Neural progenitor cell (in vitro differentiated cells): ENCODE data around the gene DOHH. TPM values are rescaled to one million over a fixed set of nuclear protein-coding genes. Genes with fewer than 3 reads are reported as not detected.

Experiments
- DNase-seq: peaks from one replicate; pipeline ENCODE4 v3.0.0-alpha.2; 2016; ENCODE audit warnings: low spot score
- H2AFZ ChIP-seq: fragments of 200-600 bp; sonication (generic); replicated peaks from 2 replicates; pipeline ENCODE4 v1.6.1; 2016; ENCODE audit warnings: antibody characterized with exemption
- H3F3A ChIP-seq: fragments of 200-600 bp; sonication (generic); 2 replicates; pipeline ENCODE4 v1.6.1; 2016; ENCODE audit warnings: antibody characterized with exemption, low read depth
- H3K27ac ChIP-seq: fragments of 200-600 bp; sonication (generic); 2 replicates; pipeline ENCODE4 v1.5.1; 2016; ENCODE audit warnings: mild to moderate bottlenecking
- H3K27me3 ChIP-seq: fragments of 200-600 bp; sonication (generic); 2 replicates; pipeline ENCODE4 v1.6.1; 2016; ENCODE audit warnings: mild to moderate bottlenecking, moderate library complexity
- H3K36me3 ChIP-seq: fragments of 200-600 bp; sonication (generic); 2 replicates; pipeline ENCODE4 v1.5.1; 2016
- H3K4me1 ChIP-seq: fragments of 200-600 bp; sonication (generic); 2 replicates; pipeline ENCODE4 v1.6.1; 2016; ENCODE audit warnings: mixed run types
- H3K4me2 ChIP-seq: fragments of 200-600 bp; sonication (generic); 2 replicates; pipeline ENCODE4 v1.6.1; 2016
- H3K4me3 ChIP-seq: fragments of 200-600 bp; sonication (generic); 2 replicates; pipeline ENCODE4 v1.5.1; 2016
- H3K79me2 ChIP-seq: fragments of 200-600 bp; sonication (generic); 2 replicates; pipeline ENCODE4 v1.6.1; 2016; ENCODE audit warnings: low read depth
- H3K9ac ChIP-seq: fragments of 200-600 bp; sonication (generic); 2 replicates; pipeline ENCODE4 v1.6.1; 2016
- H3K9me3 ChIP-seq: fragments of 200-600 bp; sonication (generic); 2 replicates; pipeline ENCODE4 v1.5.1; 2016; ENCODE audit warnings: low read depth
- H4K20me1 ChIP-seq: fragments of 200-600 bp; sonication (generic); 2 replicates; pipeline ENCODE4 v1.6.1; 2016; ENCODE audit warnings: low read depth
- H3K27ac Mint-ChIP-seq: 3 replicates; pipeline ENCODE4 v1.8.0; 2021; ENCODE audit warnings: mixed read lengths
- H3K27me3 Mint-ChIP-seq: 2 replicates; pipeline ENCODE4 v1.8.0; 2022; ENCODE audit warnings: low read depth, mild to moderate bottlenecking, inconsistent platforms, moderate library complexity, mixed read lengths; ENCODE audit not compliant: insufficient read depth
- H3K36me3 Mint-ChIP-seq: 3 replicates; pipeline ENCODE4 v1.8.0; 2021; ENCODE audit warnings: mixed read lengths
- H3K4me1 Mint-ChIP-seq: 3 replicates; pipeline ENCODE4 v1.8.0; 2021; ENCODE audit warnings: mixed read lengths
- H3K4me3 Mint-ChIP-seq: 3 replicates; pipeline ENCODE4 v1.8.0; 2021; ENCODE audit warnings: mild to moderate bottlenecking, moderate library complexity, mixed read lengths
- H3K9me3 Mint-ChIP-seq: 3 replicates; pipeline ENCODE4 v1.8.0; 2020; ENCODE audit warnings: mixed read lengths
- CTCF ChIP-seq: fragments of 200-600 bp; sonication (generic); IDR thresholded peaks from 2 replicates; pipeline ENCODE4 v1.5.1; 2017; ENCODE audit warnings: antibody characterized with exemption, mild to moderate bottlenecking
- EZH2 ChIP-seq: fragments of 200-600 bp; sonication (generic); IDR thresholded peaks from 2 replicates; pipeline ENCODE4 v1.6.1; 2017; ENCODE audit warnings: antibody characterized with exemption, mild to moderate bottlenecking, moderate library complexity
- EZH2phosphoT487 ChIP-seq: fragments of 200-600 bp; sonication (generic); IDR thresholded peaks from 2 replicates; pipeline ENCODE4 v1.6.1; 2017; ENCODE audit warnings: antibody characterized with exemption
- total RNA-seq: library from RNA; depleted of rRNA; stranded (reverse); fragments of >200 nt; gene quantifications from 2 replicates; pipeline ENCODE4 v1.2.3, GENCODE V29; 2015; ENCODE audit warnings: low replicate concordance

The DOHH gene
- total RNA-seq, 1 donor from 2014 or later: 0.69 TPM

DNA sequence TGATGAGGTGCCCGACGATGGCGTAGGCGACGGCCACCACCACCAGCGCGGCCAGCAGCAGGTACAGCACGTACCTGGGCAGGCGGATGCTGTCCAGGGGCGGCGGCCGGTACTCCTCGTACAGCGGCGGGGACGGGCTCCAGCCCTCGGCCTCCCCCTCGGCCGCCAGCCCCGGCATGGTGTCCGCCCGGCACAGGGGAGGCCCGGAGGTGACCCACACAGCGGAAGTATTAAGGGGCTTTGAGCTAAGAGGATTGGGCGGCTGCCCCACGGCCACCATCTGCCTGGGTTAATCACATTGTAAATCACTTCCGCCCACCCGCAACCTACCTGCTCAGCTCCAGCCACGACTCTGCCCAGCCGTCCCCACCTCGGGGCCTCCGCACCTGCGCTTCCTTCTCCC, 17.2 kb downstream of the DOHH start, which contains the start of gene SMIM44:
TSS of gene SMIM44 (minus strand) at position 216 of the 403 bp plus-strand sequence. CDS start at position 178, 38 bp downstream.
- TF ChIP-seq CTCF: no peak
- TF ChIP-seq EZH2: no peak
- TF ChIP-seq EZH2phosphoT487: no peak
- H3K27ac Mint-ChIP-seq: no peak within 1 kb of the TSS
- no peaks in the 10 kb centered on the region for H3K36me3 Mint-ChIP-seq
- H3K4me1 Mint-ChIP-seq: peaks cover 14% of the 10 kb centered on the region
- no peaks in the 10 kb centered on the region for H3K36me3 ChIP-seq
- H3K9me3 Mint-ChIP-seq: no peaks in the 10 kb centered on the region
- peaks cover 7% of the 10 kb centered on the region for H3F3A ChIP-seq
- H4K20me1 ChIP-seq: no peaks in the 10 kb centered on the region
- no peak within 1 kb of the TSS for H3K9ac ChIP-seq
- H3K27ac ChIP-seq: no peak within 1 kb of the TSS
- H3K4me3 Mint-ChIP-seq: no peak within 1 kb of the TSS
- no peak within 1 kb of the TSS for H3K4me2 ChIP-seq
- H3K27me3 ChIP-seq: peaks cover 12% of the 10 kb centered on the region
- H3K4me3 ChIP-seq: no peak within 1 kb of the TSS
- no peaks in the 10 kb centered on the region for H3K9me3 ChIP-seq
- no peak within 1 kb of the TSS for H2AFZ ChIP-seq
- no peaks in the 10 kb centered on the region for H3K4me1 ChIP-seq
- H3K27me3 Mint-ChIP-seq: peaks cover 13% of the 10 kb centered on the region
- no peaks in the 10 kb centered on the region for H3K79me2 ChIP-seq
- no peak for DNase-seq

DNA sequence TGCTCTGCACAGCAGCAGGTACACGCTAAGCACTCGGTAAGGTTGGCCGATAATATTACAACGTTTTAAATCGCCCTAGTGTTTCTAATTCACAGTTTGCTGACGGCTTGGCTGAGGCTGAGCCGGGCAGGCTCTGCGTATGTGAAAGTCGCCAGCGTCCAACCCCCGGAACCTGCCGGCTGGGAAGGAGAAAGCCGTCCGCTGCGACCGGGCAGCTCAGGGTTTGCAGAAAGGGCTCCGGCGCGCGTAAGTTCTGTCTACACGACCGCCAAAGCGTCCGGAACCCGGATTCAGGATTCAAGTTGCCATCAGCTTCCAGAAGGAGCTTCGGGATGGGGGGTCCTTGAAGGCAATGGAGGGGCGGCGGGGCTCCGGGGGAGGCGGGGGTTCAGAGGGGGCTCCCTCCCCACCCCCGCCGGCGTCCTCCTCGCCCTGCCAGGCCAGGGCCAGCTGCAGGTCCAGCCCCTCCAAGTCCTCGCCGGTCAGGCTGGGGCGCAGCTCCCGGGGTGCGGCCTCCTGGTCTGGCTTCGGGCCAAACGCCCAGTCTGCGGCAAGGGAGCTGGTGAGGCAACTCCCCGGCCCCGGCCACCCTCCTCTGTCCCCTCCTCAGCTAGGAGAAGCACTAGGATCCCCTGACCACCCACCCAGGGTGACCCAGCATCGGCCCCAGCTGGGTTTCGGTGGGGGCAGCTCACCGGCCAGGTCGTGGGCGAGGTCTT, 17.8 kb downstream of the DOHH start:
- H3K9ac ChIP-seq: no peak overlapping the region
- H3K9me3 ChIP-seq: no peaks in the 10 kb centered on the region
- no peak overlapping the region for H3K27ac ChIP-seq
- no peaks in the 10 kb centered on the region for H3K36me3 ChIP-seq
- Mint-ChIP-seq H3K27me3 (peaks cover 16% of the 10 kb centered on the region), H3K27ac (no peak overlapping the region), H3K9me3 (no peaks in the 10 kb centered on the region), H3K4me1 (peaks cover 14% of the 10 kb centered on the region), H3K4me3 (no peak overlapping the region), H3K36me3 (no peaks in the 10 kb centered on the region)
- H3K79me2 ChIP-seq: no peaks in the 10 kb centered on the region
- no peaks in the 10 kb centered on the region for H3K4me1 ChIP-seq
- H3F3A ChIP-seq: peaks cover 7% of the 10 kb centered on the region
- H3K4me3 ChIP-seq: no peak overlapping the region
- TF ChIP-seq CTCF (no peak), EZH2phosphoT487 (no peak), EZH2 (no peak)
- no peaks in the 10 kb centered on the region for H4K20me1 ChIP-seq
- H2AFZ ChIP-seq: no peak overlapping the region
- peaks cover 17% of the 10 kb centered on the region for H3K27me3 ChIP-seq
- no peak for DNase-seq
- H3K4me2 ChIP-seq: no peak overlapping the region

DNA sequence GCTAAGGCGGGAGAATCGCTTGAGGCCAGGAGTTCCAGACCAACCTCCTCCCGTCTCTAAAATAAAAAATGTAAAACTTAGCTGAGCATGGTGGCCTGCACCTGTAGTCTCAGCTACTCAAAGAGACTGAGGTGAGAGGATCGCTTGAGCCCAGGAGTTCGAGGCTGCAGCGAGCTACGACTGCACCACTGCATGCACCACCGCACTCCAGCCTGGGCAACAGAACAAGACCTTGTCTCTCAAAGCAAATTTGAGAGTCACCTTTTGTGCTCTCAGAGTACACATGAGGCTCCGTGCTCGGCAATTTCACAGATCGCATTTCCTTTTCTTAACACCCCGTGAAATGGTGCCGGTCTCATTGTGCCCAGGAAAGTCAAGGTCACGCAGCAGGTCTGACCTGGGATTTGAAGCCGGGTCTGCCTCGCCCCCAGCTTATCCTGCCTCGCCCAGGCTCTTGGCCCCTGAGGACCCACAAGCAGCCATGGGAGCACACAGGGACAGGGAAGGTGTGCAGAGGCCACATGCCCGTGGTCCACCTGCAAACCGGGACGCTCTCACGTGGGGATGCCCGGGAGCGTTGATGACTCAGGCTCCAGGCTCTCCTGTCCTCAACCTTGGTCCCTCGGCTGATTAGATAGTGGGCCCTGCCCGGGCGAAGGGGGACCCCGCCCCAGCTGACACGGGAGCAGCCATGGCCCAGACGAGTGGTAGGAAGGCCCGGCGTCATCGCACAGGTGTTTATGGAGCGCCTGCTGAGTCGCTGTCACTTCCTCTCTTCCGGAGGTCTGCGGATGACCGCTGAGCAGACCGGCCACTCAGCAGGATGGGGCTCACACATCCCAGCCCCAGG, 19.0 kb downstream of the DOHH start:
- Histone ChIP-seq H3K27me3 (peaks cover 17% of the 10 kb centered on the region), H3K4me1 (no peaks in the 10 kb centered on the region), H3K27ac (no peak overlapping the region), H3K9ac (no peak overlapping the region), H3K4me2 (no peak overlapping the region), H4K20me1 (no peaks in the 10 kb centered on the region), H3K9me3 (no peaks in the 10 kb centered on the region), H3K4me3 (no peak overlapping the region), H3K36me3 (no peaks in the 10 kb centered on the region), H3F3A (peaks cover 7% of the 10 kb centered on the region), H3K79me2 (no peaks in the 10 kb centered on the region), H2AFZ (no peak overlapping the region)
- TF ChIP-seq CTCF (no peak), EZH2 (no peak), EZH2phosphoT487 (no peak)
- Mint-ChIP-seq H3K27ac (no peak overlapping the region), H3K36me3 (no peaks in the 10 kb centered on the region), H3K27me3 (peaks cover 19% of the 10 kb centered on the region), H3K4me3 (no peak overlapping the region), H3K9me3 (no peaks in the 10 kb centered on the region), H3K4me1 (peaks cover 14% of the 10 kb centered on the region)
- no peak for DNase-seq
